C4-2B (cell line): ENCODE measurements around the gene SOBP.

ENCODE experiments used
- H3K27ac ChIP-seq: fragments of 450-650 bp; 2 replicates; pipeline ENCODE4 v1.5.1; 2017
- ZFX ChIP-seq: fragments of 450-650 bp; IDR thresholded peaks from 2 replicates; pipeline ENCODE4 v1.6.1; 2017
- TF ChIP-seq, protein P1 (sequence below): fragments of 450-650 bp; conservative IDR thresholded peaks from 2 replicates; pipeline ENCODE4 v1.5.1; 2017; ENCODE audit warnings: mild to moderate bottlenecking

The SOBP gene

GRCh38 chr6:107662333-107662732 is 172.4 kb downstream of the SOBP start:
- no peak for TF ChIP-seq ZFX
- TF ChIP-seq, protein P1, sequence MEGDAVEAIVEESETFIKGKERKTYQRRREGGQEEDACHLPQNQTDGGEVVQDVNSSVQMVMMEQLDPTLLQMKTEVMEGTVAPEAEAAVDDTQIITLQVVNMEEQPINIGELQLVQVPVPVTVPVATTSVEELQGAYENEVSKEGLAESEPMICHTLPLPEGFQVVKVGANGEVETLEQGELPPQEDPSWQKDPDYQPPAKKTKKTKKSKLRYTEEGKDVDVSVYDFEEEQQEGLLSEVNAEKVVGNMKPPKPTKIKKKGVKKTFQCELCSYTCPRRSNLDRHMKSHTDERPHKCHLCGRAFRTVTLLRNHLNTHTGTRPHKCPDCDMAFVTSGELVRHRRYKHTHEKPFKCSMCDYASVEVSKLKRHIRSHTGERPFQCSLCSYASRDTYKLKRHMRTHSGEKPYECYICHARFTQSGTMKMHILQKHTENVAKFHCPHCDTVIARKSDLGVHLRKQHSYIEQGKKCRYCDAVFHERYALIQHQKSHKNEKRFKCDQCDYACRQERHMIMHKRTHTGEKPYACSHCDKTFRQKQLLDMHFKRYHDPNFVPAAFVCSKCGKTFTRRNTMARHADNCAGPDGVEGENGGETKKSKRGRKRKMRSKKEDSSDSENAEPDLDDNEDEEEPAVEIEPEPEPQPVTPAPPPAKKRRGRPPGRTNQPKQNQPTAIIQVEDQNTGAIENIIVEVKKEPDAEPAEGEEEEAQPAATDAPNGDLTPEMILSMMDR: no peak

DNA sequence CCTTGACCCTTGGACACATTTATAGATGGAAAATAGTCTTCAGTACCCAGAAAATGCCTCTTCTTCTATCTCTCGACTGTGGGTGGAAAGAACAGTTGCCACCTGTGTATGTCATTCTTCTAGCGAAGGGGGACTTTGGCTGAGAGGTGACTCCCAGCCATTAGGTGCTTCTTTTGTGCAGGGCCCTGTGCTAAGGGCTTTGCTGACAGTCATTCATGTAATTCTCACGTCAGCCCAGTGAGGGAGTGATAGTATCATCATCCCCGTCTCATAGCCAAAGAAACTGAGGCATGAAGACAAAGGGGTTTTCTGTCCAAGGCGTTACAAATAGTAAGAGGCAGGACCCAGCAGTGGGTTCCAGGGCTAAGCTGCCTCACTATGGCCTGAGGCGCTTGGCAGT is 173.4 kb downstream of the SOBP start:
- TF ChIP-seq ZFX: no peak
- TF ChIP-seq, protein P1: no peak
- no peak overlapping the region for H3K27ac ChIP-seq

More at GRCh38 chr6:107662333-107662732, 172.4 kb downstream of the SOBP start:
- H3K27ac ChIP-seq: no peak overlapping the region

- H3K27ac ChIP-seq: peak overlapping the region; percentile 74
- TF ChIP-seq, protein P1: no peak
- no peak for TF ChIP-seq ZFX
Measured at GRCh38 chr6:107665382-107665781, 175.5 kb downstream of the SOBP start.

DNA sequence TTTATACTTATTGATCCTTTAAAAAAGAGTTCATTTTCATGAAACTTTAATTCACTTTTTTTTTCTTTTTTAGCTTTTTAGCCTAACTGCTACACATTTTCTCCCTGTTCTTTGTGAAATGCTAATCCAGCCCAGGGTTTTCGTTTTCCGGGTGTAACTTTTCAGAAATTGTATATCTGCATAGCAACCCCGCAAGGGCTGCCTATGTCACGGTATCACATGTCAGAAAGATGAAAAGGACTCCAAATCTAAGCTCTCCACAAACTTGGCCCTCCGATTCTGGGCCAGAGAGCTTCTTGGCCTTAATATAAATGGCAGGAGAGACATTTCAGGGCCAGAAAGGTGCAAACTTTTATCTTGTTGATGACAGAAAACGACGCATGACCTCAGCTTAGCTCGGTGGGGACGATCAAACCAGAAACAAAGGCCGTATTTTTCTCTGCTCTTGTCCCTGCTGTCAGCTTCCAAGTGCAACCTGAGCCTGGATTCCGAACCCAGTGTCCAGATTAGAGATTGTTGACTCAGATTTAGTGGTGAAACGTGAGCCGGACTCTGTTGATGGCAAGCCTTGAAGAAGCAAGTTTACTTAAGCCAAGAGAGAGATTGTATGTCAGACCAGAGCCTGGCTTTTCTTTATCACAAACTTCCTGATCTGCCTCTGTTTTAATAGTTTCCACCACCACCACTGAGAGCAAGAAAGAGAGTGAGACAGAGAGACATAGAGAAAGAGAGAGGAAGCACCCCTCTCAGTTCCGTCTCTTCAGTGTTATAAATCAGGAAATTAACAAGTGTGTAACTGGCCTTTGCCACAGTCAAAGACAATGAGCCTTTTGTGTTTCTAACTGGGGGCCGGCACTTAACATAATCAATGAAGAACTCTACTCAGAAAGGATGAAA is 176.4 kb downstream of the SOBP start:
- H3K27ac ChIP-seq: peak overlapping the region; percentile 74
- TF ChIP-seq ZFX: 0 out of 2 replicates have a peak, but pooled peaks have one; percentile 10
- TF ChIP-seq, protein P1: no peak

GRCh38 chr6:107666981-107667601 is 177.2 kb downstream of the SOBP start:
- peak overlapping the region; percentile 74 for H3K27ac ChIP-seq
- no peak for TF ChIP-seq ZFX
- TF ChIP-seq, protein P1: no peak

DNA sequence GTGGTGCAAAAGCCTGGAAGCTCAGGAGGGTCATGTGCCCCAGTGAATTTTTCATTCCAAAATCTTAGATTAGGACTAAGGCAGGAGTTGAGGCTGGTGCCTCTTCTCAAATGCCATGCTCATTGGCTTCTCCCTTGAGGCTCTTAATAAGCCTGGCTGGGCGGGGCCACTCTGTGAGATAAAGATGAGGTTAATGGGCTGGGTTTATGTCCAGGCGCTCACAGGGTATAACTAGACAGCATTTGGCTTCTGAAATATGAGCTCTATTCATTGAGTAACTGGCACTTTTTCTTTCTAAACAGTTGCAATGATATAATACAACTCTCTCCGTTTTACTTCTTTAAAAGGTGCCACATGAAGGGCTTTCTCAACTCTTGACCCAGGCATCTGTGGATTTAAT is 177.9 kb downstream of the SOBP start:
- TF ChIP-seq, protein P1: no peak
- no peak for TF ChIP-seq ZFX
- H3K27ac ChIP-seq: peak overlapping the region; percentile 74
